Esophagus squamous epithelium (tissue), 4 donors: ENCODE data around the gene KHNYN.

Experiments
- CTCF ChIP-seq, 6 experiments: fragments of 450-650 bp in 4 of 6; fragments of 200-600 bp in 2 of 6; sonication (generic) in 2 of 6; IDR thresholded peaks; one replicate each; pipeline ENCODE4 v1.5.1; 2016 to 2019; ENCODE audit warnings: antibody characterized with exemption in 6 of 6, mild to moderate bottlenecking in 4 of 6, moderate library complexity in 4 of 6
- POLR2A ChIP-seq, 4 donors: fragments of 450-650 bp; IDR thresholded peaks; one replicate each; pipeline ENCODE4 v1.6.1; 2017; ENCODE audit warnings: antibody characterized with exemption in 4 of 4, mild to moderate bottlenecking in 4 of 4, moderate library complexity in 3 of 4

- TF ChIP-seq POLR2A (IDR thresholded peaks at IDR 0.05) = no peak
- TF ChIP-seq CTCF (IDR thresholded peaks at IDR 0.05) = peak in 1 of 6 experiments; percentile 17
Observed at GRCh38 chr14:24430682-24431568, 1.2 kb downstream of the KHNYN start.
